HG03139 (cell line): ENCODE measurements around the gene ERBB4.

ENCODE experiments used
- ATAC-seq: cut with Tn5 transposase; IDR thresholded peaks from one replicate; pipeline ENCODE4 v1.9.1; 2021; ENCODE audit not compliant: unreplicated experiment

Gene ERBB4

GRCh38 chr2:211846036-211846400 lies 692.6 kb downstream of the ERBB4 start:
- ATAC-seq = no peak

GRCh38 chr2:211845338-211846035 lies 693.1 kb downstream of the ERBB4 start:
- no peak for ATAC-seq

GRCh38 chr2:211837706-211838105 lies 700.9 kb downstream of the ERBB4 start:
- ATAC-seq = no peak

- ATAC-seq = no peak
Observed at GRCh38 chr2:211837206-211837605, 701.4 kb downstream of the ERBB4 start.

- ATAC-seq = no peak
Observed at GRCh38 chr2:211836409-211836808, 702.2 kb downstream of the ERBB4 start.

GRCh38 chr2:211835695-211836094 lies 702.9 kb downstream of the ERBB4 start:
- ATAC-seq = no peak

- no peak for ATAC-seq
Observed at GRCh38 chr2:211833582-211834279, 704.9 kb downstream of the ERBB4 start.

GRCh38 chr2:211829725-211830124 lies 708.9 kb downstream of the ERBB4 start:
- ATAC-seq = no peak

GRCh38 chr2:211823886-211824479 lies 714.6 kb downstream of the ERBB4 start:
- no peak for ATAC-seq

GRCh38 chr2:211822686-211823335 lies 715.8 kb downstream of the ERBB4 start:
- ATAC-seq = no peak

- no peak for ATAC-seq
Observed at GRCh38 chr2:211816754-211817153, 721.8 kb downstream of the ERBB4 start.

- no peak for ATAC-seq
Observed at GRCh38 chr2:211812587-211812986, 726.0 kb downstream of the ERBB4 start.

- no peak for ATAC-seq
Observed at GRCh38 chr2:211802666-211803065, 735.9 kb downstream of the ERBB4 start.

- no peak for ATAC-seq
Observed at GRCh38 chr2:211800001-211800400, 738.6 kb downstream of the ERBB4 start.

- ATAC-seq = no peak
Observed at GRCh38 chr2:211798868-211799267, 739.7 kb downstream of the ERBB4 start.

GRCh38 chr2:211793690-211794089 lies 744.9 kb downstream of the ERBB4 start:
- no peak for ATAC-seq

GRCh38 chr2:211789982-211790381 lies 748.6 kb downstream of the ERBB4 start:
- no peak for ATAC-seq

- no peak for ATAC-seq
Observed at GRCh38 chr2:211766689-211767088, 771.9 kb downstream of the ERBB4 start.

- no peak for ATAC-seq
Observed at GRCh38 chr2:211762479-211762878, 776.1 kb downstream of the ERBB4 start.

- ATAC-seq = no peak
Observed at GRCh38 chr2:211760103-211760502, 778.5 kb downstream of the ERBB4 start.

- no peak for ATAC-seq
Observed at GRCh38 chr2:211756266-211756665, 782.3 kb downstream of the ERBB4 start.

- no peak for ATAC-seq
Observed at GRCh38 chr2:211755187-211755586, 783.4 kb downstream of the ERBB4 start.
